GM12875 (cell line): Measurements from ENCODE around the gene SAMD4A.
A peak's percentile ranks its signal among the peaks of the same experiment; 100 is the strongest.

ENCODE experiments used
- H3K4me3 ChIP-seq: one replicate; pipeline ENCODE4 v1.5.1; 2011; ENCODE audit warnings: low read depth, low read length, control low read depth
- TF ChIP-seq, protein P1 (sequence below): IDR thresholded peaks from 2 replicates; pipeline ENCODE4 v1.5.1; 2011; ENCODE audit warnings: low read depth, mild to moderate bottlenecking, control low read depth, inconsistent platforms, low read length, moderate library complexity, borderline replicate concordance; ENCODE audit not compliant: insufficient read depth

The SAMD4A gene

DNA sequence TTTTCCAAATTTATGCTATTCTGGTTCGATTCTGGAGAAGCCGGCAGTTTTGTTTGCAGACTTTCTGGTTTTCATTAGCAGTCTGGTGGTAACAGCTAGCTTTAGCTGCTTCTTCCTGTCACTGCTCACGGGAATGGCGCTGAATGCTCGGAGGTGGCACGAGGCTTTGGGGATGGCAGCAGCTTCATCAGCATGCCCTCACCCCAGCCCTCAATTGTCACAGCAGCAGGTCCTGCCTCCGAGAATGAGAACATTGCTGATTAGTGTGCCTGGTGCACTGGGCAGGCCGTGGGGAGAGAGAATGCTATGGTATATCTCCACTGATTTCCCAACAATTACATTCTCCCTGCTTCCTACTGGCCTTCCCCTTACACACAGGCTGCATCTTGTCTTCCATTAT, 73.6 kb downstream of the SAMD4A start:
- TF ChIP-seq, protein P1, sequence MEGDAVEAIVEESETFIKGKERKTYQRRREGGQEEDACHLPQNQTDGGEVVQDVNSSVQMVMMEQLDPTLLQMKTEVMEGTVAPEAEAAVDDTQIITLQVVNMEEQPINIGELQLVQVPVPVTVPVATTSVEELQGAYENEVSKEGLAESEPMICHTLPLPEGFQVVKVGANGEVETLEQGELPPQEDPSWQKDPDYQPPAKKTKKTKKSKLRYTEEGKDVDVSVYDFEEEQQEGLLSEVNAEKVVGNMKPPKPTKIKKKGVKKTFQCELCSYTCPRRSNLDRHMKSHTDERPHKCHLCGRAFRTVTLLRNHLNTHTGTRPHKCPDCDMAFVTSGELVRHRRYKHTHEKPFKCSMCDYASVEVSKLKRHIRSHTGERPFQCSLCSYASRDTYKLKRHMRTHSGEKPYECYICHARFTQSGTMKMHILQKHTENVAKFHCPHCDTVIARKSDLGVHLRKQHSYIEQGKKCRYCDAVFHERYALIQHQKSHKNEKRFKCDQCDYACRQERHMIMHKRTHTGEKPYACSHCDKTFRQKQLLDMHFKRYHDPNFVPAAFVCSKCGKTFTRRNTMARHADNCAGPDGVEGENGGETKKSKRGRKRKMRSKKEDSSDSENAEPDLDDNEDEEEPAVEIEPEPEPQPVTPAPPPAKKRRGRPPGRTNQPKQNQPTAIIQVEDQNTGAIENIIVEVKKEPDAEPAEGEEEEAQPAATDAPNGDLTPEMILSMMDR, result no peak
- no peak overlapping the region for H3K4me3 ChIP-seq

DNA sequence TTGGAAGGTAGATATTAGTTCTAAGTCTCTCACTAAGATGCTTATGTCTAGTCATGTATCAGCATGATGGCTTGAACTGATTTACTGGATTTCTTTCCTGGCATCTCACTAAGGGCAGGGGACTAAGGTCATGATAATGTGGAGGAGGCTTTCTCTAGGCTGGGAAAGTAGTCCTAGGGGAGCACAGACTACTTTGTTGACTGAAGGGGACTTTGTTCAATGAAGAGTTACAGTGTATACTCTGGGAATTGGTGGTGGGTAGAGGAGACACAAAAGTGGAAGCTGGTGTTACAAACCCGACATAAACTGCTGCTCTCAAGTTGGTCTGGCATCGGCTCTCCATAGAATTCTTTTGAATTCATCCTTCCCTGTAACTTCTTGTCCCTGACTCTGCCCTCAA, 75.2 kb downstream of the SAMD4A start:
- H3K4me3 ChIP-seq, result no peak overlapping the region
- TF ChIP-seq, protein P1, result no peak

DNA sequence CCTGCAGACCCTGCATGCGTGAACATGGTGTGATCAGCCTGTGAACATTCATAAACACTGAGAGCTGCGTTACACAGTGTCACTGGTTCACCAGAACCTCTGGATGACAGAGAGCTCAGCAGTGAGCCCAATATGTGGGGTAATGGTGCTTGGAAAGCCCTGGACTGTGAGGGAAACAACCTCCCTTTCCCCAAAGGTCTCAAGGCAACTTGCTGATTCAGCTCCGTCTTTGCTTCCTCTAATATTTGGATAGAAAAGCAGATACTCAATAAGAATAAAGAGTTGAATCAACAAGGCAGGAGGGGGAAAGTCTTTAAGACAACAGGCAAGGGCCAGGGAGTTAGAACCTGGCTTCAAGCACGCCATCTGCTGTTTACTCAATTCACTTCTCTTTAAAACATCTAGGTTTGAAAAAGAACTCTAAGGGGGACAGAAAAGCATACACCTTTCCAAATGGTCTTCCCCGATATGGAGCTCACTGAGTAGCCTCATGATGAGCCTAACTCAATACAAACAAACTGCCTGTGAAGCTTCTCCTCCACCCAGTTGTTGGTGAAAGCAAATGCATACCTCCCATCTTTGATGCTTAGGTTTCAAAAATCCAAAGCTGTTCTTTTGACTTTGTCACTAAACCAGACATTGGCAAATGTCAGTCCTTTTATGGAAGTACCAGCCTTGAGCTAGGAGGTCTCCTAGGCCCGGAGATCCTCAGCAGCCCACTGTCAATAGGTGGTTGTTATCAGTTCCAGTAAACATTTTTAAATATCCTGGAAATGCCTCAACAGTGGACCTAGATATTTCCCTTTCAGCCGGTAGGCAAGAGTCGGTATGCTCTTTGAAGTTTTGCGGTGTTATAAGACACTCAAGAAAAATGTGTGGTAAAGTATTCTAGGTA, 76.1 kb downstream of the SAMD4A start:
- H3K4me3 ChIP-seq, result no peak overlapping the region
- TF ChIP-seq, protein P1, result peak; percentile 31; the same call in 1 of the 2 replicates

DNA sequence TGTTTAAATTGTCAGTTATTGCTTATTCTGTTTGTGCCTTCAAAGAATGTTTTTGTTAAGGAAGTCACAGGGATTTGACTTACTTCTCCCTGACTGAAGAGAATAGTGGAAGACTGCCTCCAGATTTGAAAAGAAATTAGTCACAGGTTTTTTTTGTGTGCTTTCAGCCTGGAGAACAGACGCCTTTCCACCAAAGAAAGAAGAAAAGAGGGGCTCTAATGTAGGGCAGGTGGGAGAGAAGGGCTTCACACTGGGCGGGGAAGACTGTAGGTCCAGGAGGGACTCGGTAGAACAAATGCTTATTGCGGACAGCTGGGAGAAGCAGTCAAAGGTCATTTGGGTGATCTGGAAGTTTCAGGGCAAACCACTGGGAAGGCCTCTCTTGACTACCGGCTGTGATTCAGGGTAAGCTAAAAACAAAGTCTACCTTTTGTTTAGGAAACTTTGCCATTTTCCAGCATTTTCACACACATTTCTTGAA, 76.8 kb downstream of the SAMD4A start:
- H3K4me3 ChIP-seq, result no peak overlapping the region
- TF ChIP-seq, protein P1, result no peak

DNA sequence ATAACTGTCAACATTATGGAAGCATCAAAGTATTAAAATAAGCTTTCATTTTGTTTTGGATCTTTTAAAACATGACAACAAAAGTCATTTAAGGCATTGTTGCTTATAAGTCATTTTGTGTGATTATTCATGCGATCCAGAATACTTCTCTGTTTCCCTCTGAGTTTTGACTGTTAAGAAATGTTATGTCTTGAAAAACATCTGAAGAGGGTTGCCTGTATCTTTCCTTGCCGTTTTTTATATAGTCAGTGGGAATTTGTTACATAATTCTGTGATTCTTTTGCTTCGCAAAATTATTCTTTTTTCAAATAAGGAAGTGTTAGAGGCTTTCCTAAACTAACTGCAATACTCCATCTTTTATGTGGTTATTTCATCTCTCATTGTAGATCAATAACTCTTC, 78.7 kb downstream of the SAMD4A start:
- no peak overlapping the region for H3K4me3 ChIP-seq
- TF ChIP-seq, protein P1, result no peak

DNA sequence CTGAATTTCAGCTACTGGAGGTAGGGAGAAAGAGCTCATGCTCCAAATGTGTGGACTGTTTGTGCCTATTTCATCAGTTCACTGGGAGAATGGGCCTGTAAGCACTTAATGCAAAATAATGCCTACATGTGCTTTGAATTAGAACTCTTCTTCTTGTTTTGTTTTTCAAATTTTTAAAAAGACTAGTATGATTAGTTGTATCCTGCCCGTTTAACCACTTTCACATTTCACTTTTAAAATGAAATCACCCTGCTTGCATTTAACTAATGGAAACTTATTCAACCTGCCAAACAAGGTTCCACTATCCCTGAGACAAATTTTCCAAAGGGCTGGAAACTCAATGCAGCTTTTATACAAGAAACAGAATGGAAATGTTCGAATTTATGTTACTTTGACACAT, 79.7 kb downstream of the SAMD4A start:
- TF ChIP-seq, protein P1, result no peak
- H3K4me3 ChIP-seq, result no peak overlapping the region

DNA sequence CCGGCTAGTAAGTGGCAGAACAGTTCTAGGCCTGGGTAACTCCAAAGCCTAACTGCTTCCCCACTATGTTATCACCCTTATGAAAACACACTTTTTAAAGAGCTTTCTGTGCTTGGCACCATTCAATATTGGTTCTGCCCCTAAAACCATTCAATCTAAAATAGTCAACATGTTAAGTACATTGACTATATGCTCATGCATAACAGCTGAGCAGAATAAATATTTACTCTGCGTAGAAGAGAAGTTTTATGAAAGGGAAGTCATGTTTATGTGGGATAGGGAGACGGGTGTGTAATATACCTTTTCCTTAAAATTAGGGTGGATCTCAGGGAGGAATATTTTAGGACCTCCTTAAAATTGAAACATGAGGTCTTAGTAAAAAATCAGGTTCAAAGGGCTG, 80.5 kb downstream of the SAMD4A start:
- H3K4me3 ChIP-seq, result no peak overlapping the region
- TF ChIP-seq, protein P1, result no peak
